GM23338 (cell line): Measurements from ENCODE around the gene PPP2R5B. TPM values are rescaled to one million over a fixed set of nuclear protein-coding genes. Genes with fewer than 3 reads are reported as not detected.
A peak's percentile ranks its signal among the peaks of the same experiment; 100 is the strongest.
"Not testable (repeated sequence)": the region's sequence is repeated elsewhere in the genome, so short reads cannot be mapped to it uniquely, and the experiment has no call there.

Experiments used
- ATAC-seq: fragments of 200-7000 bp; cut with Tn5 transposase; 3 replicates; pipeline ENCODE4 v1.9.1; 2020
- DNase-seq: peaks from one replicate; pipeline ENCODE4 v3.0.0-alpha.2; 2015; ENCODE audit warnings: low spot score
- H2AFZ ChIP-seq: fragments of 200-600 bp; sonication (generic); 2 replicates; pipeline ENCODE4 v1.8.0; 2016; ENCODE audit warnings: antibody characterized with exemption, mild to moderate bottlenecking, moderate library complexity
- H3F3A ChIP-seq: fragments of 200-600 bp; sonication (generic); replicated peaks from 2 replicates; pipeline ENCODE4 v1.8.0; 2017; ENCODE audit warnings: antibody characterized with exemption, mixed run types, low read depth
- H3K27ac ChIP-seq: fragments of 200-600 bp; sonication (generic); 2 replicates; pipeline ENCODE4 v1.6.1; 2016; ENCODE audit warnings: low read depth
- H3K27me3 ChIP-seq: fragments of 200-600 bp; sonication (generic); 2 replicates; pipeline ENCODE4 v1.8.0; 2016; ENCODE audit warnings: mild to moderate bottlenecking, mixed run types, moderate library complexity; ENCODE audit not compliant: insufficient read depth
- H3K36me3 ChIP-seq: fragments of 200-600 bp; sonication (generic); 2 replicates; pipeline ENCODE4 v1.8.0; 2016; ENCODE audit warnings: mild to moderate bottlenecking; ENCODE audit not compliant: insufficient read depth
- H3K4me1 ChIP-seq: fragments of 200-600 bp; sonication (generic); 2 replicates; pipeline ENCODE4 v1.8.0; 2016; ENCODE audit warnings: mild to moderate bottlenecking, moderate library complexity; ENCODE audit not compliant: insufficient read depth
- H3K4me2 ChIP-seq: fragments of 200-600 bp; sonication (generic); 2 replicates; pipeline ENCODE4 v1.7.1; 2017; ENCODE audit warnings: mixed run types
- H3K4me3 ChIP-seq: fragments of 200-600 bp; sonication (generic); 2 replicates; pipeline ENCODE4 v1.6.1; 2016; ENCODE audit warnings: mixed run types
- H3K79me2 ChIP-seq: fragments of 200-600 bp; sonication (generic); replicated peaks from 2 replicates; pipeline ENCODE4 v1.8.0; 2017; ENCODE audit warnings: mild to moderate bottlenecking; ENCODE audit not compliant: insufficient read depth
- H3K9me2 ChIP-seq: fragments of 200-600 bp; sonication (generic); 2 replicates; pipeline ENCODE4 v1.8.0; 2017; ENCODE audit not compliant: insufficient read depth
- H4K20me1 ChIP-seq: fragments of 200-600 bp; sonication (generic); replicated peaks from 2 replicates; pipeline ENCODE4 v1.8.0; 2017; ENCODE audit warnings: mild to moderate bottlenecking; ENCODE audit not compliant: insufficient read depth
- H3K27ac Mint-ChIP-seq: 2 replicates; pipeline ENCODE4 v1.8.0; 2020; ENCODE audit warnings: inconsistent platforms, mild to moderate bottlenecking, moderate library complexity, mixed read lengths
- H3K27me3 Mint-ChIP-seq: 3 replicates; pipeline ENCODE4 v1.8.0; 2022; ENCODE audit warnings: low read depth, mild to moderate bottlenecking, moderate library complexity, mixed read lengths, inconsistent platforms; ENCODE audit not compliant: insufficient read depth, poor library complexity
- H3K36me3 Mint-ChIP-seq: 3 replicates; pipeline ENCODE4 v1.8.0; 2021; ENCODE audit warnings: low read depth, mild to moderate bottlenecking, inconsistent platforms, moderate library complexity, mixed read lengths
- H3K4me1 Mint-ChIP-seq: 3 replicates; pipeline ENCODE4 v1.8.0; 2020; ENCODE audit warnings: mild to moderate bottlenecking, inconsistent platforms, mixed read lengths
- H3K4me3 Mint-ChIP-seq: 3 replicates; pipeline ENCODE4 v1.8.0; 2021; ENCODE audit warnings: moderate library complexity, mild to moderate bottlenecking, inconsistent platforms, mixed read lengths
- H3K9me3 Mint-ChIP-seq: 3 replicates; pipeline ENCODE4 v1.8.0; 2020; ENCODE audit warnings: moderate library complexity, mild to moderate bottlenecking, inconsistent platforms, mixed read lengths
- EZH2phosphoT487 ChIP-seq: fragments of 200-600 bp; sonication (generic); IDR thresholded peaks from one replicate; pipeline ENCODE4 v1.8.1; 2018; ENCODE audit warnings: antibody characterized with exemption; ENCODE audit not compliant: unreplicated experiment
- JUNB ChIP-seq: IDR thresholded peaks from one replicate; pipeline ENCODE4 v1.6.1; 2016; ENCODE audit warnings: antibody characterized with exemption; ENCODE audit not compliant: unreplicated experiment
- microRNA counts: library from miRNA; unstranded; fragments of <30 nt; microRNA quantifications from one replicate; lab custom pipeline; 2017
- microRNA-seq: library from miRNA; unstranded; fragments of <30 nt; microRNA quantifications from one replicate; pipeline ENCODE4, GENCODE V29; 2017
- polyA plus RNA-seq: library from polyadenylated mRNA; unstranded; fragments of >200 nt; fragmentation: Nextera tagmentation; extraction: Ambion mirVana; gene quantifications from 2 replicates; pipeline ENCODE4 v1.2.1, GENCODE V29; 2016
- small RNA-seq: library from RNA; depleted of rRNA; stranded (forward); fragments of <200 nt; gene quantifications from one replicate; pipeline ENCODE3, GENCODE V24; 2014; ENCODE audit warnings: low replicate concordance
- total RNA-seq: library from RNA; depleted of rRNA; stranded (reverse); fragments of >200 nt; shearing (Covaris generic); gene quantifications from 2 replicates; pipeline ENCODE4 v1.2.3, GENCODE V29; 2014; rRNA removed

The PPP2R5B gene
- total and polyA plus RNA-seq, 2 experiments from 2014 or later, result 2.8 to 5.8 TPM

- TF ChIP-seq JUNB (no peak), EZH2phosphoT487 (no peak)
These were observed 52.2 kb downstream of the PPP2R5B start (continued) for GRCh38 chr11:64976651-64977050.

- not testable (repeated sequence) for H3K27me3 ChIP-seq, H3K4me2 ChIP-seq, H2AFZ ChIP-seq, H3K27ac ChIP-seq, H3K27me3 Mint-ChIP-seq, H3K9me2 ChIP-seq, H3K36me3 ChIP-seq, H3K4me1 Mint-ChIP-seq, DNase-seq, H3F3A ChIP-seq, H4K20me1 ChIP-seq, H3K79me2 ChIP-seq, H3K4me1 ChIP-seq, H3K27ac Mint-ChIP-seq, H3K4me3 ChIP-seq, ATAC-seq, H3K9me3 Mint-ChIP-seq, H3K36me3 Mint-ChIP-seq, H3K4me3 Mint-ChIP-seq
These were observed 58.9 kb downstream of the PPP2R5B start for GRCh38 chr11:64983339-64983738.

MicroRNAs encoded within 50 kb of the gene (microRNA counts, 767-probe panel; counts per million panel counts)
- microRNA hsa-miR-192-5p (lab: Ali Mortazavi, UCI), result 3,097 counts per million, percentile 8 among the panel's probes with 10 or more counts

Small RNA genes lying within 50 kb of the gene (microRNA-seq; reads per million reads assigned to microRNA genes)
- gene MIR6749, result not detected
- gene MIR6750, result not detected

Small RNA genes lying within 50 kb of the gene (small RNA-seq; reads per million reads assigned to genes)
- gene MIR6749, result not detected
- not detected for gene MIR6750

Other genes starting within 250 kb of the PPP2R5B start
- 17.0 and 22.1 TPM in 2 replicates for gene NRXN2, start 201.5 kb upstream of the PPP2R5B start, total RNA-seq
- gene NRXN2, start 201.5 kb upstream of the PPP2R5B start, polyA plus RNA-seq, result 3.4 and 5.7 TPM in 2 replicates
- gene RASGRP2, start 180.5 kb upstream of the PPP2R5B start, total RNA-seq, result 30.1 and 34.4 TPM in 2 replicates
- 50.4 and 60.5 TPM in 2 replicates for gene RASGRP2, start 180.5 kb upstream of the PPP2R5B start, polyA plus RNA-seq
- gene PYGM, start 164.7 kb upstream of the PPP2R5B start, total RNA-seq, result 3.9 and 4.4 TPM in 2 replicates
- gene PYGM, start 164.7 kb upstream of the PPP2R5B start, polyA plus RNA-seq, result 1.5 and 2.8 TPM in 2 replicates
- 235 and 252 TPM in 2 replicates for gene SF1, start 146.1 kb upstream of the PPP2R5B start, total RNA-seq
- 76.9 and 82.9 TPM in 2 replicates for gene SF1, start 146.1 kb upstream of the PPP2R5B start, polyA plus RNA-seq
- 32.3 and 42.6 TPM in 2 replicates for gene MAP4K2, start 121.5 kb upstream of the PPP2R5B start, total RNA-seq
- 9.9 and 11.2 TPM in 2 replicates for gene MAP4K2, start 121.5 kb upstream of the PPP2R5B start, polyA plus RNA-seq
- 38.9 and 45.2 TPM in 2 replicates for gene MEN1, start 114.1 kb upstream of the PPP2R5B start, total RNA-seq
- gene MEN1, start 114.1 kb upstream of the PPP2R5B start, polyA plus RNA-seq, result 27.2 and 31.6 TPM in 2 replicates
- gene CDC42BPG, start 80.0 kb upstream of the PPP2R5B start, total RNA-seq, result 10.1 and 11.6 TPM in 2 replicates
- 1.8 and 2.3 TPM in 2 replicates for gene CDC42BPG, start 80.0 kb upstream of the PPP2R5B start, polyA plus RNA-seq
- gene EHD1, start 46.1 kb upstream of the PPP2R5B start, total RNA-seq, result 43.8 and 69.7 TPM in 2 replicates
- gene EHD1, start 46.1 kb upstream of the PPP2R5B start, polyA plus RNA-seq, result 16.7 and 16.9 TPM in 2 replicates
- 26.2 and 31.7 TPM in 2 replicates for gene ATG2A, start 7.5 kb upstream of the PPP2R5B start, total RNA-seq
- 8.7 and 9.2 TPM in 2 replicates for gene ATG2A, start 7.5 kb upstream of the PPP2R5B start, polyA plus RNA-seq
- gene GPHA2, start 11.2 kb downstream of the PPP2R5B start, total RNA-seq, result 0.83 TPM in 1 of 2 replicates, not detected in the other
- gene GPHA2, start 11.2 kb downstream of the PPP2R5B start, polyA plus RNA-seq, result 1.8 and 3.6 TPM in 2 replicates
- not detected in 2 replicates for gene MAJIN, start 47.4 kb downstream of the PPP2R5B start, total RNA-seq
- not detected in 2 replicates for gene MAJIN, start 47.4 kb downstream of the PPP2R5B start, polyA plus RNA-seq
- gene BATF2, start 72.3 kb downstream of the PPP2R5B start, total RNA-seq, result 0.58 and 1.6 TPM in 2 replicates
- gene BATF2, start 72.3 kb downstream of the PPP2R5B start, polyA plus RNA-seq, result 0.53 and 1.2 TPM in 2 replicates
- gene ARL2, start 89.5 kb downstream of the PPP2R5B start, total RNA-seq, result 170 and 193 TPM in 2 replicates
- 216 and 236 TPM in 2 replicates for gene ARL2, start 89.5 kb downstream of the PPP2R5B start, polyA plus RNA-seq
- 15.6 and 21.4 TPM in 2 replicates for gene SNX15, start 102.8 kb downstream of the PPP2R5B start, total RNA-seq
- 13.0 and 13.6 TPM in 2 replicates for gene SNX15, start 102.8 kb downstream of the PPP2R5B start, polyA plus RNA-seq
- gene SAC3D1, start 116.5 kb downstream of the PPP2R5B start, total RNA-seq, result 30.3 and 31.1 TPM in 2 replicates
- 21.6 and 21.8 TPM in 2 replicates for gene SAC3D1, start 116.5 kb downstream of the PPP2R5B start, polyA plus RNA-seq
- 11.0 and 13.7 TPM in 2 replicates for gene NAALADL1, start 133.9 kb downstream of the PPP2R5B start, total RNA-seq
- gene NAALADL1, start 133.9 kb downstream of the PPP2R5B start, polyA plus RNA-seq, result 8.0 and 11.1 TPM in 2 replicates
- 63.3 and 70.9 TPM in 2 replicates for gene CDCA5, start 159.4 kb downstream of the PPP2R5B start, total RNA-seq
- 53.3 and 64.9 TPM in 2 replicates for gene CDCA5, start 159.4 kb downstream of the PPP2R5B start, polyA plus RNA-seq
- gene ZFPL1, start 159.5 kb downstream of the PPP2R5B start, total RNA-seq, result 16.7 and 26.8 TPM in 2 replicates
- 23.5 and 26.3 TPM in 2 replicates for gene ZFPL1, start 159.5 kb downstream of the PPP2R5B start, polyA plus RNA-seq
- gene VPS51, start 171.5 kb downstream of the PPP2R5B start, total RNA-seq, result 435 and 450 TPM in 2 replicates
- 42.2 and 45.3 TPM in 2 replicates for gene VPS51, start 171.5 kb downstream of the PPP2R5B start, polyA plus RNA-seq
- gene TM7SF2, start 187.2 kb downstream of the PPP2R5B start, total RNA-seq, result 70.2 and 82.3 TPM in 2 replicates
- gene TM7SF2, start 187.2 kb downstream of the PPP2R5B start, polyA plus RNA-seq, result 43.5 and 48.7 TPM in 2 replicates
- gene ZNHIT2, start 193.0 kb downstream of the PPP2R5B start, total RNA-seq, result 17.4 and 18.1 TPM in 2 replicates
- gene ZNHIT2, start 193.0 kb downstream of the PPP2R5B start, polyA plus RNA-seq, result 17.7 and 18.3 TPM in 2 replicates
- 262 and 329 TPM in 2 replicates for gene FAU, start 197.4 kb downstream of the PPP2R5B start, total RNA-seq
- 1,177 and 1,316 TPM in 2 replicates for gene FAU, start 197.4 kb downstream of the PPP2R5B start, polyA plus RNA-seq
- gene MRPL49, start 197.6 kb downstream of the PPP2R5B start, total RNA-seq, result 61.9 and 64.9 TPM in 2 replicates
- 27.7 and 28.4 TPM in 2 replicates for gene MRPL49, start 197.6 kb downstream of the PPP2R5B start, polyA plus RNA-seq
- gene SYVN1, start 209.8 kb downstream of the PPP2R5B start, total RNA-seq, result 28.3 and 28.7 TPM in 2 replicates
- gene SYVN1, start 209.8 kb downstream of the PPP2R5B start, polyA plus RNA-seq, result 13.8 and 14.0 TPM in 2 replicates
- not detected in 2 replicates for gene SPDYC, start 245.5 kb downstream of the PPP2R5B start, total RNA-seq
- gene SPDYC, start 245.5 kb downstream of the PPP2R5B start, polyA plus RNA-seq, result 0.27 and 0.52 TPM in 2 replicates